GM21423 (cell line): ENCODE results near the gene DOCK3.
"Not testable (repeated sequence)": the region's sequence is repeated elsewhere in the genome, so short reads cannot be mapped to it uniquely, and the experiment has no call there.

ENCODE experiments used
- ATAC-seq: cut with Tn5 transposase; IDR thresholded peaks from one replicate; pipeline ENCODE4 v1.9.1; 2021; ENCODE audit warnings: mild to moderate bottlenecking, moderate library complexity; ENCODE audit not compliant: unreplicated experiment

The DOCK3 gene

DNA sequence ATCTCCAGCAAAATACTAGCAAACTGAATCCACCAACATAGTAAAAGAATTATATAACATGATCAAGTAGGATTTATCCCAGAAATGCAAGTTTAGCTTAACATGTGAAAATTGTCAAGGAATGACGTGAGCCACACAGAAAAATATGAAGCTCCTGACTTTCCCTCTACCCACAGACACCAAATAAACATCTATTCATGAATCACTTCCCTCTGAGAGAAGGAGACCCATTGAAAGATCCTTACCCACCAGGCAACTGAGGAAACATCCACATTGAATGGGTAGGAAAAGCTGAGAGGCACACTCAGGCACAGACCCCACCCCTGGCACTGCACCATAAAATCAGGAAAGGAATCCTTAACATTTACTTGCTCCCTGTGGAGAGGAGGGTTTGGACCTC lies 608.2 kb downstream of the DOCK3 start:
- ATAC-seq, result no peak

DNA sequence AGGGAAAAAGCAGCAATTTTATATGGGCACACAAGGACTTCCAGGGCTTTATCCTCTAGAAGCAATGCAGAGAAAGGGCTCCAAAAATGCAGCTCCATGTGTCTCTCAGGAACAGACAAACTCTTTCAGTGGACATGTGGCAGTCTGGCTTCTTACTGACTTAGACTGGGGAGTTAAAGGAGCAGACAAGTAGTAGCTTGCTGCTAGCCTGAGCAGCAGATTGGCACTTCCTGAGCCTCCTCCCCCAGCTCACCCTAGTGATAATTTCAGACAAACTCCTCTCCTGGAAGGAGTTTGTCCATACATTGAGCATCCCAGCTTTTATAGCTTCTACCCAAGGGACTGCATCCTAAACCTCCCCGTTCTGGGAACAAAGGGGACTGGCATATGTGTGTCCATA lies 608.7 kb downstream of the DOCK3 start:
- no peak for ATAC-seq

DNA sequence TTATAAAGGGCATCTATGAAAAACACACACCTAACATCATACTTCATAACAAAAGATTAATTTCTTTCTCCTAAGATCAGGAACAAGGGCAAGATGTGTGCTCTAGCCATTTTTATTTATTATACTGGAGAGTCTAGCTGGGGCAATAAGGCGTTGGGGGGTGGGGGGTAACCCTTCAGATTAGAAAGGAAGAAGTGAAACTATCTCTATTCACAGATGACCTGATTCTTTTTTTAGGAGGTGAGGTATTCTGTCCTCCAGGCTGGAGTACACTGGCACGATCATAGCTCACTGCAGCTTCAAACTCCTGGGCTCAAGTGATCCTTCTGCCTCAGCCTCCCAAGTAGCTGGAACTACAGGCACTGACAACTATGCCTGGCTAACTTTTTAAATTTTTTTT lies 620.9 kb downstream of the DOCK3 start:
- no peak for ATAC-seq

DNA sequence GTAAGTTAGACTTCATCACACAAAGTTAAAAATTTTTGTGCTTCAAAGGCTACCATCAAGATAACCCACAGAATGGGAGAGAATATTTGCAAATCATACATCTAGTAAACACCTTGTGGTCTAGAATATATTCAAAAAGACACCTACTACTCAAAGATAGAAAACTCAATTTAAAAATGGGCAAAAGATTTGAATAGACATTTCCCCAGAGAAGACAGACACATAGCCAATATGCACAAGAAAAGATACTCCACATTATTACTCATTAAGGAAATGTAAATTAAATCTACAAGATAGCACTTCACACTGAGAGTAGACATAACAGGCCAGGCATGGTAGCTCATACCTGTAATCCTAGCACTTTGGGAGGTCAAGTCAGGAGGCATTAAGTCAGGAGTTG lies 622.6 kb downstream of the DOCK3 start:
- ATAC-seq, result no peak

DNA sequence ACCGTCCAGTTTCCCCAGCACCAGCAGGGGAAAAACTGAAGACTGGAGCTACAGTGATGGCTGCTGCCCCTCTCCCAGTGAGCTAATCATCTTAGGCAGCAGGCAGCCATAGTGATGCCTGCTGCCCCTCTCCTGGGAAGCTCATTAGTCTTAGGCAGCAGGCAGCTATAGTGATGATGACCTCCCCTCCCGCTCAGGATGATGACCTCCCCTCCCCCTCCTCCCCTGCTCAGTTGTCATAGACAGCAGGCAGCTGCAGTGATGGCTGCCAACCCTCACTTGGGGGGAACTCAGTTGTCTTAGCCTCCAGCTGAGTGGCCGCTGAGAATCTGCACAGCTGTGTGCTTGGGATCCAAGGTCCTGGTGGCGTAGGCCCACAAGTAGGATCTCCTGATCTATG lies 629.5 kb downstream of the DOCK3 start:
- ATAC-seq, result no peak

DNA sequence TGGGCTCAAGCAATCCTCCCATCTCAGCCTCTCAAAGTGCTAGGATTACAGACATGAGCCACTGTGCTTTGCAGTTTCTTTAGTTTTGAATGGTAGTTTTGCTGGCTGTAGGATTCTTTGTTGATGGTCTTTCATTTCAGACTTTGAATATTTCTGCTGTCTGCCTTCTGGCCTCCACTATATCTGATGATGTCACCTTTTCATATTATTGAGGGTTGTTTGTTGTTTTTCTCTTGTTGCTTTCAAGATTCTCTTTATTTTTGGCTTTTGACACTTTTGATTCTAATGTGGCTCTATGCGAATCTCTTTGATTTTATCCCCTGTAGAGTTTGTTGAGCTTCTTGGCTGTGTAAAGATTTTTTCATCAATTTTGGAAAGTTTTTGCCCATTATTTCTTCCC lies 631.4 kb downstream of the DOCK3 start:
- no peak for ATAC-seq

DNA sequence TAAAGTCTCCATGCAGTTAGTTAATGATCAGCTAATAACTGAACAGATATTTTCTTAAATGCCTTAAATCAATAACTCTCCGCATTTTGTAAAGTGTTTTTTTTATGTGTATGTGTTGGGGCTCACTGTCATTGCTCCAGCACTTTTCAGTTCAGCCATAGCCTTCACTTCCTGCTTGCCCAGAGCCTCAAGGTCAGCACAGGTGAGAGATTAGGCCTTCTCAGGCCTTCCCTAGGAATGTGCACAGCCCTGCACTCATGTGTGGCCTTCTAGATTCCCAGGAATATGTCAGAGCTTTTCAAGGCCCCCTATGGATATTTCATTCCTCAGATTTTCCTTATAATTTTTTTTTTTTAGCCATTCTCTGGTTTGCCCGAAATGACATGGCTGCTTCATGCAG lies 632.7 kb downstream of the DOCK3 start:
- ATAC-seq, result no peak

DNA sequence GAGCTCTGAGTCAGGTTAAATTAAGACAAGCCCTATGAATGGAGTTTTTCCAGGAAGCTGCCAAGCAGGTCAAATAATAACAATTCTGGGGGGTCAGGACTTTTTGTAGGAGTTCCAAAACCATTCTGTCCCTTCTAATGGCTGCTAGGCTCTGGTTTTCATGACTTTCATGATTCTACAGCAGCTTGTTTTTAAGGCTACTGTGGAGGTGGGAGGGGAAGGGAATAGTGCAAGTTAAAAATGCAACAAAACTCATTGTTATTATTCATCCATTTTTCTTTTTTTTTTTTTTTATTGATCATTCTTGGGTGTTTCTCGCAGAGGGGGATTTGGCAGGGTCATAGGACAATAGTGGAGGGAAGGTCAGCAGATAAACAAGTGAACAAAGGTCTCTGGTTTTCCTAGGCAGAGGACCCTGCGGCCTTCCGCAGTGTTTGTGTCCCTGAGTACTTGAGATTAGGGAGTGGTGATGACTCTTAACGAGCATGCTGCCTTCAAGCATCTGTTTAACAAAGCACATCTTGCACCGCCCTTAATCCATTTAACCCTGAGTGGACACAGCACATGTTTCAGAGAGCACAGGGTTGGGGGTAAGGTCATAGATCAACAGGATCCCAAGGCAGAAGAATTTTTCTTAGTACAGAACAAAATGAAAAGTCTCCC lies 633.3 kb downstream of the DOCK3 start:
- ATAC-seq, result not testable (repeated sequence)

DNA sequence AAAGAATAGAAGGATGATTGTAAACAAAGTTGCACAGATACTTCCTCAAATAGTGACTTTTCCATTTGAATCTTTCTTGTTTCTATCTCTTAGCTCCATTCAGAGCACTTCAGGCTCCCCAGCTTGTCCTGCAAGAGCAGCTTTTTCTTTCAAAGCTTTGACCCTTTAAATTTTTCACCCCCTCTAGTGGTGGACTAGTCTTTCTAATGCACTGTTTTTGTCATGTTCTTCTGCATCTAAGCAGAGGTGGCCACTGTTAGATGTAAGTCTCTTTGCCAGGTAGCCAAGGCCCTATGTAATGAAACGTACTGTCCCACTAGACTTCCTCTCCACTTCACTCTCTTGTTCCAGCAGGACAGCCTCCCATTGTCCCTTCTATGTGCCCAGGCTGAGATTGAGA lies 636.3 kb downstream of the DOCK3 start:
- no peak for ATAC-seq

DNA sequence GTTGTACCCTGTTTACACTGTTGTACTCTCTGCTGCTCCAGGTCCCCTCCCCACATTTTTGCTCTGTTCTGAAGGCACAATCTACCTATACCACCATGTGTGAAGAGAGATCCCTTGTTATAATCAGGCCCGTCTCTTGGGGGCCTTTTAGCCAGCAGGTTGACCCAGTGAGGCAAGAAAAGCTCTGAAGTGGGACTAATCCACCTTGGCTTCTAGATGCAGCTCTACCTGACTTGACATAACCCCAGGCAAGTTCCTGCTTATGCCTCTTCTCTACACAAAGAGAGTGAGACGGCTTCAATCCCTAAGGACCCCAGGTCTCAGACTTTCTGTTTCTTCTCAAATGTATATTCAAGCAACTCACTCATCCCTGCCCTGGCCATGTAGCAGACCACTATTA lies 653.5 kb downstream of the DOCK3 start:
- no peak for ATAC-seq

DNA sequence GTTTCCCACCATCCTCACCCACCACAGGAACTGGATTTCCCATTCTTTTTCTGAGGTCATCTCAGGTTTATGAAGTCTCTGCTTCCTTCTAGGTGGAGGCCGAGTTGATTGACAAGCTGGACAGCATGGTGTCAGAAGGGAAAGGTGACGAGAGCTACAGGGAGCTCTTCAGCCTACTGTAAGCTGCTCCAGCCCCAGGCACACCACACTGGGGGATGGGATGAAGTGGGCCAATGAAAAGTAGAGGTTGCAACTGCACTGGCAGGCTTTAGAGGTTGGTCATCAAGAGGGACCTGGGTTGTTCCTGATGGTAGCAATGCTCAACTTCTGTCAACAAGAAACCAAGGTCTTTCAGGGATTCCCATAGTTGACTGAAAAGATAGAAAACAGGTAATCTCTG lies 655.3 kb downstream of the DOCK3 start:
- no peak for ATAC-seq

DNA sequence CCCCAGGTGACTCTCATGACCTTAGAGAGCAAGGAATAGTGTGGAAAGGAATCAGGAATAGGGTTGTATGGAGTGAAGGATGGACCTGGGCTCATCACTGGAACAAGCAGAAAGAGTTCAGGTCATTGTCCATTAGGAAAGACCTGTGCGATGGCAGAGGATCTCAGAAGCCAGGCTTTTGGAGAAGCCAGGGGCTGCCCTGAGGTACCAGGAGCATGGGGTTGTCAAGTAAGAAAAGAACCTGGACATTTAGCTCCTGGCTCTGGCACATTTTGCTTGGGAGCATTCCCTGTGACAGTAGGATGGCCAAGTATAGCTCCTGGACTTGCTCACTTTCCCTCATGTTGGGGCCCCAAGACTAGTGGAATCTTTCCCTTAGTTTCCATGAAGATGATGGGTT lies 657.4 kb downstream of the DOCK3 start:
- no peak for ATAC-seq

DNA sequence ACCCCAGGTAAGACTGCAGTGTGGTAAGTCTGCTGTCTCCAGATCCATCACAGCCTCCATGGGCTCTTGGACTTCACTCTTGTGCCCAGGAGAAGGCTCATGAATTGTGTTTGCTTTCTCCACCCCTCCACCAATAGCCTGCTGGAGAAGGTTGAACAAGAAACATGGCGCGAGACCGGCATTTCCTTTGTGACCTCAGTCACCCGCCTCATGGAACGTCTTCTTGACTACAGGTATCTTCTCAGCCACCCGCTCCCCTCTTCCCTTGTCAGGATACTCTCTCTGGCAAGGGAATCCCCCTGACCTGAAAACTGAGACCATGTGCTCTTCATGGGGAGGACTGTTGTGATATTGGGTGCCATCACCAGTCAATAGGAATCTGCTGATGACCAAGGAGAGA lies 658.3 kb downstream of the DOCK3 start:
- ATAC-seq, result no peak

DNA sequence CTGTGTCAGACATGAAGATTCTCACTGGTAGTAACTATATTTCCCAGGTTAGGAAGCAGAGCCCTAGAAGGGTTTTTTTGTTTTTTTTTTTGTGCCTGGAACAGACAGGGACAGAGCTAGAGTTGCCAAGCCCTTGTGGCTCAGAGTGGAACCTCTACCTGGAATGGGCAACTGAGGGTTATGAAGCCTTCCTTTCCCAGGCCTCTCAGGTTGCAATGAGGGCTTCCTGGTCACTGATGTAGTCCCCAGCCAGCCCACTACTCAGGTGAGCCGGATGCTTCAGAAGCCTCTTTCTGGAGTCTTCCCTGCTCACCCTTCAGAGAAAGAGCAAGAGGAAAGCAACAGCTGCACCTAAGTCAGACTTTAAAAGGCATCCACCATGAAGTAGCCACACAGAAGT lies 661.5 kb downstream of the DOCK3 start:
- no peak for ATAC-seq

DNA sequence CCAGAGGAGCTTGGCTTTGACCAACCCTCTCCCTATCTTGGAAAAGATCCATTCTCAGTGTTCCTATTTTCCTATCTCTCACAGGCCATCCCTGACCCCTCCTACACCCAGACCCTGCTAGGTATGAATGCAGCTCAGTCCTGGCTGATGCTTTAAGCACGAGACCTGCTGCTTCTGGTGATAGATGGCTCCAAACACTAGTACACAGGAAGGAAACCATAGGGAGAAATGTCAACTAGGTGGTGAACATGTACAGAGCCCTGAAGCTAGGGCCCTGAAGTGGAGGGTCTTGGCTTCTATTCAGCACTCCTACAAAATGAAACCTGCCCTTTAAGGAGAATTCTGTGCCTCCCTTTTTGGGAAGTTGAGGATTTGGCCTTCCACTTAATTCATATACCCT lies 662.9 kb downstream of the DOCK3 start:
- no peak for ATAC-seq

DNA sequence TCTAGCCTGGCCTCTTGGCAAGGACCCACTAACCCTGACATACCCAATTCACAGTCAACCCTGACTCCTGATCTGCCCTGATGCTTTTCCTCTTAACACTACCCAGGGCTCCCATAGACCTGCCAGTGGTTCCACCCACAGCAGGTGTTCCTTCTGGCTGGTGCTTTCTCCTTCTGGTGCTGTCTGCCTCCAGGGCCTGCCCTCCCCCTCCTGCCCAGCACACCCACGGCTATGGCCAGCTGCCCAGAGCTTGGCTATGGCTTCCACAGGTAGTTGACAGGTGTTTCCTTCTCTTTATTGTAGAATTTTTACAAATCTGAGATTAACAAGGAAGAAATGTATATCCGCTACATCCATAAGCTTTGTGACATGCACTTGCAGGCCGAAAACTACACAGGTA lies 663.9 kb downstream of the DOCK3 start:
- ATAC-seq, result no peak

DNA sequence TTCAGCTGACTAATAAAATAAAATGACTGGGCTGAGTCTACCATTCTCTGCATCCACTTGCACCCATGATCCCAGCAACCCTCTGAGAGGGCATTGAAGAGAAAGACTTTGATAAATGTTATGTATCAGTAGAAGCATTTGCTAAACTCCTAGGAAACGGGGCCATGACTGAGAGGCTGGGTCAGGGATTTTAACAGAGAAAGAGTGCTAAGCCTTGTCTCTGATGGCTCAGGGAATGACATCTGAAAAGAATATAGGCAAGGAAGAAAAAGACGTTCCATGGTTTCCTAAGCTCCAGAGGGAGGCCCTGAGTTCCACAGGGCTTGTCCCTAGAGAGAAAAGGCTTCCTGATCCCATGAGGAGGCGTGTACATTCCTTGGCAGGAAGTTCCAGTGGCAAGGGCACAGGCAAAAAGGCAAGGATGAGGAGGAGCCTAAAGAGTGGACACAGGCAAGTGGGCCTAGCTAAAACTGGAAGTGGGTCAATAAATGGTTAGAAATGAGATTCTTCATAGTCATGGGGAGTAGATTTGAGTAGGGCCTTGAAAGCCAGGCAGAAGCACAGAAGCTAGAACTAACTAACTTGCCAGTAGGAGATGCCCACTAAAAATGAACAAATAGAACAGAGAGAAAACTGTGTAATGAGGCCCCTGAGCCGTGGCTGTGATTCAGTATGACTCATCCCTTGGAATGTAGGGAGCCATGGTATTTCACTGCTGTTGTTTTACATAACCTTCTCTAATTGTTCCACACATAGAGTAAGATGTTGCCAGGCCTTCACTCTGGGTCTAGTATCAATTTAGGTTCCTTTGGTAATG lies 665.5 kb downstream of the DOCK3 start:
- ATAC-seq, result no peak

DNA sequence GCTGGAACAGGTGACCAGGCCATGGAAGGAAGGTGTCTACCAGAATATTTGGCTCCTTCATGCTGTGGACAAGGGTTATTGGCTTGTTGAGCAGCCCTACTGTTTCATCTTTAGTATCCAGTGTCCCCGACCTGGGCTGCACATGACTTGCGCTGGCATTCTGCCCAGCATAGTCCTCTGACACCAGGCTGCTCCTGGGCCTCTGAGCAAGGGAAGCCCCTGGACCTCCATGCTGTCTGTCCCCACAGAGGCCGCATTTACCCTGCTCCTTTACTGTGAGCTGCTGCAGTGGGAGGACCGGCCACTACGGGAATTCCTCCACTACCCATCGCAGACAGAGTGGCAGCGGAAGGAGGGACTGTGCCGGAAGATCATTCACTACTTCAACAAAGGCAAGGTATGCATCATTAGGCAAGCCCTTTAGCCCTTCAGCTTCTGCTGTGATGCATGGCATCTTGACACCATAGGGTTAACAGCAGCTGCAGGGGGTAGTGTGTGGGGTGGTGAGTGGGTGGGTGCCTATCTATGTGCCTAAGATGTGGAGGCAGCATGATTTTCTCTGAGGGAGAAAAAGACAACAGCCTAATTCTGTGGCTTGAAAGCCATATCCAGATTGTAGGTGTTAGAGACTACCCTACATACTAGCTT lies 666.4 kb downstream of the DOCK3 start:
- ATAC-seq, result no peak

DNA sequence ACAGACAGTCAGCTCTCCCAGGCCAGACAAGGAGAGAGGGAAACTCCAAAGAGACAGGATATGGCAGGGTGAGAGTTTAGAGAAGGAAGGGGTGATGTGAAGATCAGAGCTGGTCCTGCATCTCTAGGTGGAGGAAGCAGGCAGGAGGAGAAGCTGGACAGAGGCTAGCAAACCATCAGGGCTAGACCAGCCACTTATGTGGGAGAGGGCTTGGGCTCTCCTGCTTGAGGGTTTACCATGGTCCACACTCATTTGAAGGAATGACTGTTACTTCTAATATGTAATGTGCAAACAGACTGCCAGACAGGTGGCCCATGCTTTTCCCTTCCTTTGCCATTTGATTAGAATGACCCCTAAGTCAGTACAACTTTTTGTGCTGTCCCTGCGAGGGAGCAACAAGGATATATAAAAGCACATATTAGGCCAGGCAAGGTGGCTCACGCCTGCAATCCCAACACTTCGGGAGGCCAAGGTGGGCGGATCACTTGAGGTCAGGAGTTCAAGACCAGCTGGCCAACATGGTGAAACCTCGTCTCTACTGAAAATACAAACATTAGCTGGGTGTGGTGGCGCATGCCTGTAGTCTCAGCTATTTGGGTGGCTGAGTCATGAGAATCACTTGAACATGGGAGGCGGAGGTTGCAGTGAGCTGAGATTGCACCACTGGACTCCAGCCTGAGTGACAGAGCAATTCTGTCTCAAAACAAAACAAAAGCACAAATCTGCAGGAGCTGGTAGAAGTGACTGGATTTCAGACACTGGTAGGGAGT lies 669.4 kb downstream of the DOCK3 start:
- ATAC-seq, result no peak

DNA sequence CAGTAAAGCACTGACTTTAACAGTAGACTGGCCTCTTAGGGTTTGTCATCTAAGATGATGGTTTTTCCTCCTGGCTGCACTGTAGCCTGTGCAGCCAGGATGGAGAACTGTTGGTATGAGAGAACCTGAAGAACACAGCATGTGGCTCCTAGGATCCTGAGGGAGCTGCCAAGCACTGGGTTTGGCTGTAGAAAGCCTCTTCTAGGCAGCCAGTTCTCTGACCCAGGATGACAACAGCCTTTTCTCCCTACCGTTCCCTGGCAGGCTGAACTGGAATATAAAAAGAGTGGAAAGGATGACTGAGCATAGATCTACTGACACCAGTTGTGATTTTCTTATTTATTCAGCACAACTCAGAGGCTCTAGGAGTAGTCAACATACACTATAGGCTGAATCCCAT lies 676.0 kb downstream of the DOCK3 start:
- ATAC-seq, result no peak

DNA sequence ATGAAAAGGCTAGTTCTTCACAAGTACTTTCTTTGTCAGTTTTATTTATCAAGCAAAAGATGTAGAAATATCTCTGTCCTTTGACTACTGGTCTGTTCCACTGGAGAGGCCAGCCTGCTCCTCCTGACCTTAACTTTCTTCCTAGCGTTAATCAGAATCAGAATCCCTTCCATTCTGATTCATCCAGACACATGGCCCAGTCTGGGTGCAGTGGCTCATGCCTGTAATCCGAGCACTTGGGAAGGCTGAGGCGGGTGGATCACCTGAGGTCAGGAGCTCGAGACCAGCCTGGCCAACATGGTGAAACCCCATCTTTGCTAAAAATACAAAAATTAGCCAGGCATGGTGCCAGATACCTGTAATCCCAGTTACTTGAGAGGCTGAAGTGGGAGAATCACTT lies 678.4 kb downstream of the DOCK3 start:
- no peak for ATAC-seq
